Measurements from ENCODE around the gene NR1H3. TPM values are rescaled to one million over a fixed set of nuclear protein-coding genes. Genes with fewer than 3 reads are reported as not detected.

The NR1H3 gene
- polyA plus RNA-seq, 6 donors from 2014 or later: 3.2 to 12.5 (median 5.2) TPM

- Mint-ChIP-seq H3K9me3 (no peaks in the 10 kb centered on the region), H3K27ac (peak overlapping the region in 1 of 6 donors; percentile 14)
These were observed 22.3 kb downstream of the NR1H3 start for GRCh38 chr11:47280099-47280498.

DNA sequence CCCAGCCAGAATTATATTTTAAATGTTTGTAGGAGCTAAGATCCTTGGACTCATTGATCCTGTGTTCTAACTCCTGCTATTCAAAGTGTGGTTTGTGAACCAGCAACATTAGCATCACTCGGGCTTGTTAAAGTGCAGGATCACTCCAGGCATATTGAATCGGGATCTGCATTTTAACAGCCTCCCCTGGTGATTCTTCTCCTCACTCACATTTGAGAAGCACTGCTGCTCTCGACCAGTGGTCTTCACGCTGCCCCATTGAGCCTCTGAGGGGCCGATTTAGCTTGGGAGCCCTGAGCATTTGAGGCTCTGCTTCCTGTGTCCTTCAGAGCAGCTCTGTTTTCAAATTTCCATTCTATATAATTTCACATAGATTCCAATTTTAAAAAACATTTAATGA, 23.1 kb downstream of the NR1H3 start:
- DNase-seq (no peak), ATAC-seq (ENCODE audit: low read depth in 2 of 2) (no peak)
- H3K9me3 Mint-ChIP-seq: no peaks in the 10 kb centered on the region
- no peak overlapping the region for H3K4me3 Mint-ChIP-seq
- H3K36me3 Mint-ChIP-seq: peaks cover 34 to 45% of the 10 kb centered on the region in 2 donors
- H3K27me3 Mint-ChIP-seq: no peaks in the 10 kb centered on the region
- peaks cover 3 to 9% (median 5%) of the 10 kb centered on the region in 3 donors for H3K4me1 Mint-ChIP-seq
- H3K27ac Mint-ChIP-seq: no peak overlapping the region

More at GRCh38 chr11:47280099-47280498, 22.3 kb downstream of the NR1H3 start:
- Mint-ChIP-seq H3K36me3 (peaks cover 27 to 38% of the 10 kb centered on the region in 2 donors), H3K4me1 (peaks cover 3 to 9% (median 7%) of the 10 kb centered on the region in 3 donors), H3K4me3 (no peak overlapping the region), H3K27me3 (no peaks in the 10 kb centered on the region)
- no peak for DNase-seq
- no peak for ATAC-seq (ENCODE audit: low read depth in 2 of 2)

DNA sequence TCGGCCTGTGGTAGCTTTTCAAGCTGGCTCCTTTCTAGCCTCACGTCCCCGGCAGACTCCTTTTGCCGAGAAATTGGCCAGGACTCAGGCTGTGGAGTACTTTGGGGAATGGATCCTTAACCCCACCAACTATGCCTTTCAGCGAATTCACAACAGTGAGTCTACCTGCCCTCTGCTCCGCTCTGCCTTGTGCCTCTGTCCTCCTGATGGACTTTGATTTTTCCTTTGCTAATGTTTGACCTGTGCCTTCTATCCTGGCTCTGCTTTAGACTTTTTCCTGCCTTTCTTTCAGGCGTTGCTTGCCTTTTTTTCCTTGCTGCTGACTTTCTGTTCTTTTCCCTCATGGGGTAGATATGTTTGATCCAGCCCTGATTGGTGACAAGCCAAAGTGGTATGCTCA, 24.7 kb downstream of the NR1H3 start:
- no peak for DNase-seq
- Mint-ChIP-seq H3K27ac (no peak overlapping the region), H3K27me3 (no peaks in the 10 kb centered on the region), H3K4me3 (no peak overlapping the region), H3K36me3 (peaks cover 27 to 44% of the 10 kb centered on the region in 2 donors), H3K9me3 (no peaks in the 10 kb centered on the region), H3K4me1 (peaks cover 0 to 4% (median 0%) of the 10 kb centered on the region in 3 donors)
- ATAC-seq (ENCODE audit: low read depth in 2 of 2): no peak

DNA sequence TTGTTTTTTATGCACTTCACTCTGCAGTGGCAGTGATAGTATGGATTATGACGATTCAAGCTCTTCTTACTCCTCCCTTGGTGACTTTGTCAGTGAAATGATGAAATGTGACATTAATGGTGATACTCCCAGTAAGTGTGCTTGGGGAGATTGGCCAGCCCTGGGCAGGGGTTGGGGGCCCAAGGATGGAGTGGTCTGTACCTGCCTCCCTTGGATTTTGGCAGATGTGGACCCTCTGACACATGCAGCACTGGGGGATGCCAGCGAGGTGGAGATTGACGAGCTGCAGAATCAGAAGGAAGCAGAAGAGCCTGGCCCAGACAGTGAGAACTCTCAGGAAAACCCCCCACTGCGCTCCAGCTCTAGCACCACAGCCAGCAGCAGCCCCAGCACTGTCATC, 26.4 kb downstream of the NR1H3 start:
- no peaks in the 10 kb centered on the region for H3K9me3 Mint-ChIP-seq
- ATAC-seq (ENCODE audit: low read depth in 2 of 2): no peak
- H3K36me3 Mint-ChIP-seq: peaks cover 19 to 46% of the 10 kb centered on the region in 2 donors
- H3K27me3 Mint-ChIP-seq: no peaks in the 10 kb centered on the region
- H3K4me1 Mint-ChIP-seq: peaks cover 0 to 4% (median 0%) of the 10 kb centered on the region in 3 donors
- no peak for DNase-seq
- no peak overlapping the region for H3K4me3 Mint-ChIP-seq
- H3K27ac Mint-ChIP-seq: peak overlapping the region in 3 of 6 donors; percentile 28 to 83 (median 79)

- DNase-seq (no peak), ATAC-seq (ENCODE audit: low read depth in 2 of 2) (no peak)
- no peaks in the 10 kb centered on the region for H3K9me3 Mint-ChIP-seq
- H3K27ac Mint-ChIP-seq: peak overlapping the region in 1 of 6 donors; percentile 82
- peaks cover 0 to 8% (median 0%) of the 10 kb centered on the region in 3 donors for H3K4me1 Mint-ChIP-seq
- H3K27me3 Mint-ChIP-seq: no peaks in the 10 kb centered on the region
- H3K36me3 Mint-ChIP-seq: peaks cover 26 to 58% of the 10 kb centered on the region in 2 donors
- H3K4me3 Mint-ChIP-seq: no peak overlapping the region
These were observed 28.4 kb downstream of the NR1H3 start for GRCh38 chr11:47285969-47286770.

DNA sequence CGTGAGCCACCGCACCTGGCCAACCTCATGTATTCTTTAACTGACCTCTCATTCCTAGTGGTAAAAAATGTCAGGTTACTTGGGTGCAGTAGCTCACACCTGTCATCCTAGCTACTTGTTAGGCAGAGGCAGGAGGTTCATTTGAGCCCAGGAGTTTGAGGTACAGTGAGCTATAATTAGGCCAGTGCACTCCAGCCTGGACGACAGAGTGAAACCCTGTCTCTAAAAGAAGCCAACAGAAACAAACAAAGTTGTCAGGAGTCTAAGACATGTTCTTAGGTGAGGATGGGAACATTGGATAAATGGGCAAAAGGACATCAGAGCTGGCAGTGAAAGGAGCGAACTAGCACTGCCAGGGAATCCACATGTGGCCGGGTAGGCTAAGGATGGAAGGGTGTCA, 30.3 kb downstream of the NR1H3 start:
- DNase-seq: no peak
- Mint-ChIP-seq H3K36me3 (peaks cover 31 to 59% of the 10 kb centered on the region in 2 donors), H3K27ac (peak overlapping the region in 1 of 6 donors; percentile 28), H3K4me3 (no peak overlapping the region), H3K9me3 (no peaks in the 10 kb centered on the region), H3K27me3 (no peaks in the 10 kb centered on the region), H3K4me1 (peaks cover 0 to 8% (median 0%) of the 10 kb centered on the region in 3 donors)
- no peak for ATAC-seq (ENCODE audit: low read depth in 2 of 2)

- H3K4me3 Mint-ChIP-seq: no peak overlapping the region
- DNase-seq (no peak), ATAC-seq (ENCODE audit: low read depth in 2 of 2) (no peak)
- no peaks in the 10 kb centered on the region for H3K9me3 Mint-ChIP-seq
- no peaks in the 10 kb centered on the region for H3K27me3 Mint-ChIP-seq
- H3K36me3 Mint-ChIP-seq: peaks cover 31 to 46% of the 10 kb centered on the region in 2 donors
- H3K27ac Mint-ChIP-seq: peak overlapping the region in 1 of 6 donors; percentile 84
- H3K4me1 Mint-ChIP-seq: peaks cover 0 to 4% (median 0%) of the 10 kb centered on the region in 3 donors
These were observed 32.1 kb downstream of the NR1H3 start for GRCh38 chr11:47289856-47290255.

GRCh38 chr11:47295385-47295784, 37.6 kb downstream of the NR1H3 start:
- H3K4me1 Mint-ChIP-seq: no peaks in the 10 kb centered on the region
- no peak for DNase-seq
- H3K9me3 Mint-ChIP-seq: peaks cover 0 to 4% (median 0%) of the 10 kb centered on the region in 7 donors
- no peak overlapping the region for H3K4me3 Mint-ChIP-seq
- no peak for ATAC-seq (ENCODE audit: low read depth in 2 of 2)
- H3K27ac Mint-ChIP-seq: peak overlapping the region in 2 of 6 donors; percentile 60 to 73
- no peaks in the 10 kb centered on the region for H3K27me3 Mint-ChIP-seq
- peaks cover 44 to 46% of the 10 kb centered on the region in 2 donors for H3K36me3 Mint-ChIP-seq

DNA sequence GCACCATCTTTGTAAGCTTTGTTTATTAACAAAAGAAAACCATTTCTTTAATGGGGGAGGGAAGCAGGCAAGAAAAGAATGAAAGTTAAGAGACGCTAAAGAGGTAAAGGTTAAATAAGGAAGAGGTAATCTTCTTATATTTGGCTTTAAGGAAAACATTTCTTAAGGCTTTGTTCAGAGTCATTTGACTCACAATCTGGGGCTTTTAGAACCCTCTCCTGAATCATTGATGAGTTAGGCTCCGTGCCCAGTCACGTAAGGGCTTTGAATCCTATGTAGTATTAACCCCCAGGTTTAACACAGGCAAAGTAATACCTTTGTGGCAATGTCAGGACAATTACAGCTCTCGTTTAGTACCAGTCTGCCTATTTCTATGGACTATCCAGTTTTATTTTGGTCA, 38.2 kb downstream of the NR1H3 start:
- H3K27me3 Mint-ChIP-seq: no peaks in the 10 kb centered on the region
- DNase-seq (no peak), ATAC-seq (ENCODE audit: low read depth in 2 of 2) (no peak)
- no peak overlapping the region for H3K4me3 Mint-ChIP-seq
- H3K9me3 Mint-ChIP-seq: peaks cover 0 to 4% (median 0%) of the 10 kb centered on the region in 7 donors
- no peaks in the 10 kb centered on the region for H3K4me1 Mint-ChIP-seq
- H3K36me3 Mint-ChIP-seq: peaks cover 39 to 45% of the 10 kb centered on the region in 2 donors
- H3K27ac Mint-ChIP-seq: peak overlapping the region in 1 of 6 donors; percentile 73

GRCh38 chr11:47299078-47299477, 41.3 kb downstream of the NR1H3 start:
- H3K27ac Mint-ChIP-seq: peak overlapping the region in 3 of 6 donors; percentile 8 to 37 (median 16)
- H3K36me3 Mint-ChIP-seq: peaks cover 54 to 56% of the 10 kb centered on the region in 2 donors

GRCh38 chr11:47302853-47303252, 45.1 kb downstream of the NR1H3 start:
- peaks cover 4 to 21% (median 14%) of the 10 kb centered on the region in 7 donors for H3K9me3 Mint-ChIP-seq
- H3K27ac Mint-ChIP-seq: no peak overlapping the region
- H3K36me3 Mint-ChIP-seq: peaks cover 54 to 58% of the 10 kb centered on the region in 2 donors
- no peaks in the 10 kb centered on the region for H3K27me3 Mint-ChIP-seq
- DNase-seq (no peak), ATAC-seq (ENCODE audit: low read depth in 2 of 2) (no peak)
- H3K4me3 Mint-ChIP-seq: peak overlapping the region in 1 of 8 donors; percentile 49
- H3K4me1 Mint-ChIP-seq: peaks cover 0 to 7% (median 5%) of the 10 kb centered on the region in 3 donors

More at GRCh38 chr11:47299078-47299477, 41.3 kb downstream of the NR1H3 start:
- no peak for ATAC-seq (ENCODE audit: low read depth in 2 of 2)
- peaks cover 4 to 19% (median 13%) of the 10 kb centered on the region in 7 donors for H3K9me3 Mint-ChIP-seq
- H3K4me3 Mint-ChIP-seq: no peak overlapping the region
- H3K27me3 Mint-ChIP-seq: no peaks in the 10 kb centered on the region
- no peak for DNase-seq
- peaks cover 0 to 3% (median 0%) of the 10 kb centered on the region in 3 donors for H3K4me1 Mint-ChIP-seq

- H3K36me3 Mint-ChIP-seq: peaks cover 32 to 38% of the 10 kb centered on the region in 2 donors
- ATAC-seq (ENCODE audit: low read depth in 2 of 2): no peak
- H3K9me3 Mint-ChIP-seq: peaks cover 4 to 21% (median 13%) of the 10 kb centered on the region in 7 donors
- H3K27me3 Mint-ChIP-seq: no peaks in the 10 kb centered on the region
- no peak for DNase-seq
- H3K4me1 Mint-ChIP-seq: peaks cover 0 to 7% (median 5%) of the 10 kb centered on the region in 3 donors
- peak overlapping the region in 3 of 6 donors; percentile 19 to 66 (median 33) for H3K27ac Mint-ChIP-seq
- no peak overlapping the region for H3K4me3 Mint-ChIP-seq
These were observed 48.1 kb downstream of the NR1H3 start for GRCh38 chr11:47305734-47306483.

GRCh38 chr11:47306484-47306844, 48.7 kb downstream of the NR1H3 start:
- H3K9me3 Mint-ChIP-seq: peaks cover 4 to 21% (median 13%) of the 10 kb centered on the region in 7 donors
- no peaks in the 10 kb centered on the region for H3K27me3 Mint-ChIP-seq
- peaks cover 0 to 5% (median 4%) of the 10 kb centered on the region in 3 donors for H3K4me1 Mint-ChIP-seq
- no peak for DNase-seq
- peak overlapping the region in 1 of 6 donors; percentile 33 for H3K27ac Mint-ChIP-seq
- no peak overlapping the region for H3K4me3 Mint-ChIP-seq
- H3K36me3 Mint-ChIP-seq: peaks cover 27 to 33% of the 10 kb centered on the region in 2 donors
- no peak for ATAC-seq (ENCODE audit: low read depth in 2 of 2)

All from naive B cell (primary cell).